SK-N-SH treated with all-trans-retinoic acid at 6 μM for 48 hours (cell line): ENCODE results near the gene FHIP1B.
"Not testable (repeated sequence)": the region's sequence is repeated elsewhere in the genome, so short reads cannot be mapped to it uniquely, and the experiment has no call there.

ENCODE experiments used
- ATAC-seq: fragments of 200-7000 bp; cut with Tn5 transposase; 3 replicates; pipeline ENCODE4 v1.9.1; 2020; ENCODE audit warnings: mild to moderate bottlenecking, moderate library complexity
- BACH2 ChIP-seq: fragments of 250-450 bp; sonication (Bioruptor Pico); IDR thresholded peaks from 2 replicates; pipeline ENCODE4 v1.9.0; 2021; ENCODE audit warnings: mild to moderate bottlenecking, borderline replicate concordance
- CREB5 ChIP-seq: fragments of 250-450 bp; sonication (Bioruptor Pico); IDR thresholded peaks from 2 replicates; pipeline ENCODE4 v1.5.1; 2020; ENCODE audit warnings: low read depth, mild to moderate bottlenecking, moderate library complexity
- CSDC2 ChIP-seq: fragments of 250-450 bp; sonication (Bioruptor Pico); IDR thresholded peaks from 2 replicates; pipeline ENCODE4 v1.5.0; 2020; ENCODE audit warnings: mild to moderate bottlenecking, moderate library complexity
- CSRNP3 ChIP-seq: fragments of 250-450 bp; sonication (Bioruptor Pico); IDR thresholded peaks from 2 replicates; pipeline ENCODE4 v1.5.1; 2021; ENCODE audit warnings: mild to moderate bottlenecking, moderate library complexity
- ESRRG ChIP-seq: fragments of 250-450 bp; sonication (Bioruptor Pico); IDR thresholded peaks from 2 replicates; pipeline ENCODE4 v1.6.1; 2021; ENCODE audit warnings: mild to moderate bottlenecking
- GLIS3 ChIP-seq: fragments of 250-450 bp; sonication (Bioruptor Pico); IDR thresholded peaks from 2 replicates; pipeline ENCODE4 v1.5.0; 2020; ENCODE audit warnings: mild to moderate bottlenecking, moderate library complexity
- ISL1 ChIP-seq: fragments of 250-450 bp; sonication (Bioruptor Pico); IDR thresholded peaks from 2 replicates; pipeline ENCODE4 v2.1.2; 2022; ENCODE audit warnings: mild to moderate bottlenecking, moderate library complexity
- OSR1 ChIP-seq: fragments of 250-450 bp; sonication (Bioruptor Pico); IDR thresholded peaks from 2 replicates; pipeline ENCODE4 v1.8.0; 2022; ENCODE audit warnings: moderate library complexity, mild to moderate bottlenecking, inconsistent platforms
- POU6F1 ChIP-seq: fragments of 250-450 bp; sonication (Bioruptor Pico); IDR thresholded peaks from 2 replicates; pipeline ENCODE4 v1.8.0; 2021; ENCODE audit warnings: low read depth, mild to moderate bottlenecking, moderate library complexity, borderline replicate concordance
- PPARA ChIP-seq: fragments of 250-450 bp; sonication (Bioruptor Pico); IDR thresholded peaks from 2 replicates; pipeline ENCODE4 v1.5.0; 2020; ENCODE audit warnings: mild to moderate bottlenecking, borderline replicate concordance
- SNAI2 ChIP-seq: fragments of 250-450 bp; sonication (Bioruptor Pico); IDR thresholded peaks from 2 replicates; pipeline ENCODE4 v1.5.0; 2020; ENCODE audit warnings: mild to moderate bottlenecking, moderate library complexity
- TOX ChIP-seq: fragments of 250-450 bp; sonication (Bioruptor Pico); IDR thresholded peaks from 2 replicates; pipeline ENCODE4 v1.8.0; 2021; ENCODE audit warnings: mild to moderate bottlenecking, moderate library complexity, borderline replicate concordance
- TSHZ2 ChIP-seq: fragments of 250-450 bp; sonication (Bioruptor Pico); IDR thresholded peaks from 2 replicates; pipeline ENCODE4 v1.5.0; 2020; ENCODE audit warnings: mild to moderate bottlenecking, moderate library complexity
- ZC3H10 ChIP-seq: fragments of 250-450 bp; sonication (Bioruptor Pico); IDR thresholded peaks from 2 replicates; pipeline ENCODE4 v1.5.1; 2021; ENCODE audit warnings: mild to moderate bottlenecking, moderate library complexity
- ZFP3 ChIP-seq: fragments of 250-450 bp; sonication (Bioruptor Pico); IDR thresholded peaks from 2 replicates; pipeline ENCODE4 v1.5.0; 2020; ENCODE audit warnings: mild to moderate bottlenecking, moderate library complexity
- ZFP30 ChIP-seq: fragments of 450-650 bp; formaldehyde crosslinking; IDR thresholded peaks from 2 replicates; pipeline ENCODE4 v1.5.0; 2022; ENCODE audit warnings: mild to moderate bottlenecking, moderate library complexity
- ZNF565 ChIP-seq: fragments of 450-650 bp; formaldehyde crosslinking; conservative IDR thresholded peaks from 2 replicates; pipeline ENCODE4 v1.5.0; 2020; ENCODE audit warnings: low read depth, mild to moderate bottlenecking, moderate library complexity
- ZNF70 ChIP-seq: fragments of 450-650 bp; formaldehyde crosslinking; IDR thresholded peaks from 2 replicates; pipeline ENCODE4 v1.5.0; 2020; ENCODE audit warnings: mild to moderate bottlenecking, moderate library complexity

The FHIP1B gene

DNA sequence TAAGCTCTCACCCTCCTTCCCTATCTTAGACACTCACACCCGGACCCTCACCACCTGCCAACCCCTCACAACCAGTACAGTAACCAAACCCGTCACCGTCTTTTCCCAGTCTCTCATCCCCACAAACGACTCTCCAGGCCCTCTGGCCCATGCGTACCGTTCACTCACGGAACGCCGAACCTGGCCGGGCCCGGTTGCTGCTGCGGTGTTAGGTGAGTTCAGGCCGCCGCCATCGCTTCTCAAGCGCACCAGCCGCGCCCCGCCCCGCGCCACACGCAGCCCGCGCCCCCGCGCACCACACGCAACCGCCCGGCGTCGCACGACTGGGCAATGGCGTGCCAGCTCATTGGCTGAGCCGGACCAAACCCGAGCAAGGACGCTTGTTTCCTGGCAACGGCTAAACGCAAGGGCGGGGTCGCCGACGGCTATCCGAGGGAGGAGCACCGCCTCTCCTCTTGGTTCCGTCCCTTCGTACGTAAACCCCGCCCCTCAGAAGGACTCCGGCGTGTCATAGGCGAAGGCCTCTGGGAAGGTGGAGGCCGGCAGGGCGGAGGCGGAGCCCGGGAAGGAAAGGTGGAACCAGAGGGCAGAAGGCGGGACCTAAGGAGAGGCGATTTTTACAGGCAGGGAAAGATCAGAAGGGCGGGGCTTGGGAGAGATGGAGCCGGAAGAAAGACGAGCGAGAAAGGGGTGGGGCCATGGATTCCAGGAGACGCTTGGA lies at the start of gene FHIP1B:
Gene FHIP1B, minus strand, starts transcription at position 250 of the 721 bp plus-strand sequence. CDS start 10,120 bp downstream, outside the sequence.
- ATAC-seq: peak; percentile 95
- TF ChIP-seq BACH2 (CRISPR knock-in tag) (no peak), TOX (CRISPR knock-in tag) (no peak), CREB5 (no peak), ZNF70 (no peak), POU6F1 (no peak), ZNF565 (CRISPR knock-in tag) (no peak), ESRRG (CRISPR knock-in tag) (no peak), SNAI2 (no peak), ZFP3 (CRISPR knock-in tag) (no peak), ISL1 (CRISPR knock-in tag) (no peak), GLIS3 (CRISPR knock-in tag) (no peak), TSHZ2 (CRISPR knock-in tag) (no peak), PPARA (CRISPR knock-in tag) (no peak)

DNA sequence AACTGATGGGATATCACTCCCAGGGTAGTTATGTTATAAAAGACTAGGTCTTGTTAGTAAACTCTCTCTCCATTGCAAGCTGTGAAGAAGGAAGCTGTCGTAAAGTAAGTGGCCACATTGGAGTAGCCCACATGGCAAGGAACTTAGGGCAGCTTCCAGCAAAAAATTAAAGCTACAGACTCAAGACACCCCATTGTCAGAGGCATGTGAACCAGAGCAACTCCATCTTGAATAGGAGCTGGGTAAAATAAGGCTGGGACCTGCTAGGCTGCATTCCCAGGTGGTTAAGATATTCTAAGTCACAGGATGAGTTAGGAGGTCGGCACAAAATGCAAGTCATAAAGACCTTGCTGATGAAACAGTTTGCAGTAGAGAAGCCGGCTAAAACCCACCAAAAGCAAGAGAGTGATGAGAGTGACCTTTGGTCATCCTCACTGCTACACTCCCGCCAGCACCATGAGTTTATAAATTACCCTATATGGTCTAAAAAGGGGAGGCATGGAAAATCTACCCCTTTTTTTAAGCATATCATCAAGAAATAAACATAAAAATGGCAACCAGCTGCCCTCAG lies 49.1 kb upstream of the FHIP1B start:
- TF ChIP-seq ZC3H10 (CRISPR knock-in tag) (no peak), CSRNP3 (CRISPR knock-in tag) (no peak), BACH2 (CRISPR knock-in tag) (no peak), ZFP30 (CRISPR knock-in tag) (no peak)
- no peak for ATAC-seq

- not testable (repeated sequence) for ATAC-seq
Observed at GRCh38 chr11:6280809-6281208, 46.4 kb upstream of the FHIP1B start.

DNA sequence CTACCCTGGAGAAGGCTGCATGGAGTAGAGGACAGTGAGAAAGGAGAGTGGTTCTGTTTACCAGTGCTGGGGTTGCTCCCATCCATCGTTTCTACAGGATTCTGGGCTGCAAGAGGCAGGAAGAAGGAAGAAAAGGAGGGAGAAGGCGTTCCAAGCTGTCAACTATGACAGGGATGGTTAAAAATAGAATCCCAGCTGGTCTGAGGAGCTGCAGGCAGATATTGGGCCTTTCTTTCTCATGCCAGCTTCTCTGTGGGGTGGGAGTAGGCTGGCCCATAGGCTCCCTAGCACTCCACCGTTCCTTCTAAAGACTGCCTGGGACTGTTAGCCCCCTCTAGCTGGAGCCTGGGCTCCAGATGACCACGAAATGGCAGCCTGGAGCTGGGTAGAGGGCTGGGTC lies 38.8 kb upstream of the FHIP1B start:
- no peak for TF ChIP-seq CSDC2
- no peak for TF ChIP-seq ZC3H10 (CRISPR knock-in tag)
- TF ChIP-seq SNAI2: no peak
- no peak for TF ChIP-seq POU6F1
- no peak for TF ChIP-seq ZNF565 (CRISPR knock-in tag)
- TF ChIP-seq CSRNP3 (CRISPR knock-in tag): no peak
- TF ChIP-seq GLIS3 (CRISPR knock-in tag): no peak
- TF ChIP-seq BACH2 (CRISPR knock-in tag): no peak
- TF ChIP-seq TOX (CRISPR knock-in tag): no peak
- no peak for TF ChIP-seq OSR1 (CRISPR knock-in tag)
- TF ChIP-seq ZNF70: no peak
- no peak for TF ChIP-seq ZFP30 (CRISPR knock-in tag)
- no peak for ATAC-seq
